Pons (tissue), 1 donor: ENCODE measurements around the gene PLA2G4F.

Experiments used
- DNase-seq: peaks from one replicate; pipeline ENCODE4 v3.0.0-alpha.2; 2016; ENCODE audit warnings: low spot score

PLA2G4F gene

GRCh38 chr15:42165106-42165505 lies 8.7 kb upstream of the PLA2G4F start:
- no peak for DNase-seq

- DNase-seq: no peak
Measured at GRCh38 chr15:42163947-42164550, 7.6 kb upstream of the PLA2G4F start.

- no peak for DNase-seq
Measured at GRCh38 chr15:42163291-42163690, 6.9 kb upstream of the PLA2G4F start.

- no peak for DNase-seq
Measured at GRCh38 chr15:42160136-42160535, 3.7 kb upstream of the PLA2G4F start.

GRCh38 chr15:42159381-42160015 lies 3.1 kb upstream of the PLA2G4F start:
- no peak for DNase-seq

GRCh38 chr15:42158941-42159340 lies 2.5 kb upstream of the PLA2G4F start:
- DNase-seq: no peak

- DNase-seq: no peak
Measured at GRCh38 chr15:42157981-42158765, 1.7 kb upstream of the PLA2G4F start.

GRCh38 chr15:42157381-42157780 lies 945 bp upstream of the PLA2G4F start:
- DNase-seq: no peak

- DNase-seq: no peak
Measured at GRCh38 chr15:42155546-42156242, 742 bp downstream of the PLA2G4F start.

GRCh38 chr15:42154956-42155355 lies 1.5 kb downstream of the PLA2G4F start:
- DNase-seq: no peak

GRCh38 chr15:42154212-42154941 lies 2.1 kb downstream of the PLA2G4F start:
- no peak for DNase-seq

GRCh38 chr15:42153874-42154211 lies 2.6 kb downstream of the PLA2G4F start:
- DNase-seq: no peak

GRCh38 chr15:42152921-42153698 lies 3.3 kb downstream of the PLA2G4F start:
- no peak for DNase-seq

GRCh38 chr15:42152196-42152920 lies 4.1 kb downstream of the PLA2G4F start:
- DNase-seq: peak; percentile 44

GRCh38 chr15:42151736-42152135 lies 4.7 kb downstream of the PLA2G4F start:
- DNase-seq: no peak

GRCh38 chr15:42151141-42151561 lies 5.3 kb downstream of the PLA2G4F start:
- DNase-seq: no peak

- no peak for DNase-seq
Measured at GRCh38 chr15:42150219-42150970, 6.0 kb downstream of the PLA2G4F start.

GRCh38 chr15:42149493-42150218 lies 6.8 kb downstream of the PLA2G4F start:
- DNase-seq: no peak
